ENCODE results near the gene CELA2A. TPM values are rescaled to one million over a fixed set of nuclear protein-coding genes. Genes with fewer than 3 reads are reported as not detected.
A peak's percentile ranks its signal among the peaks of the same experiment; 100 is the strongest.
"Not testable (repeated sequence)": the region's sequence is repeated elsewhere in the genome, so short reads cannot be mapped to it uniquely, and the experiment has no call there.

The CELA2A gene
- total RNA-seq, 1 donor = not detected

- DNase-seq (ENCODE audit: low read depth) = no peak
- no peak overlapping the region for H3K4me3 ChIP-seq (ENCODE audit: low read depth, low read length)
- no peak for TF ChIP-seq CTCF (IDR thresholded peaks at IDR 0.05; ENCODE audit: insufficient read depth, low read depth, low read length)
These were observed 16.1 kb downstream of the CELA2A start for GRCh38 chr1:15472587-15472986.

- DNase-seq (ENCODE audit: low read depth) = peak; percentile 49
- no peak for TF ChIP-seq CTCF (IDR thresholded peaks at IDR 0.05; ENCODE audit: insufficient read depth, low read depth, low read length)
- H3K4me3 ChIP-seq (ENCODE audit: low read depth, low read length) = no peak within 1 kb of the TSS
These were observed 19.3 kb downstream of the CELA2A start, which contains the start of gene CELA2B for GRCh38 chr1:15475752-15476314. CELA2B (plus strand) TSS chr1:15476104; CDS start chr1:15476126, 22 bp downstream.

- TF ChIP-seq CTCF (IDR thresholded peaks at IDR 0.05; ENCODE audit: insufficient read depth, low read depth, low read length) = no peak
- no peak for DNase-seq (ENCODE audit: low read depth)
- H3K4me3 ChIP-seq (ENCODE audit: low read depth, low read length) = no peak overlapping the region
These were observed 20.4 kb downstream of the CELA2A start for GRCh38 chr1:15476927-15477326.

- no peak for DNase-seq (ENCODE audit: low read depth)
- H3K4me3 ChIP-seq (ENCODE audit: low read depth, low read length) = no peak overlapping the region
- TF ChIP-seq CTCF (IDR thresholded peaks at IDR 0.05; ENCODE audit: insufficient read depth, low read depth, low read length) = no peak
These were observed 21.2 kb downstream of the CELA2A start for GRCh38 chr1:15477646-15478212.

- H3K4me3 ChIP-seq (ENCODE audit: low read depth, low read length) = no peak overlapping the region
- DNase-seq (ENCODE audit: low read depth) = no peak
- TF ChIP-seq CTCF (IDR thresholded peaks at IDR 0.05; ENCODE audit: insufficient read depth, low read depth, low read length) = no peak
These were observed 23.3 kb downstream of the CELA2A start for GRCh38 chr1:15479654-15480347.

- H3K4me3 ChIP-seq (ENCODE audit: low read depth, low read length); DNase-seq (ENCODE audit: low read depth): not testable (repeated sequence)
These were observed 25.9 kb downstream of the CELA2A start for GRCh38 chr1:15482455-15482854.

GRCh38 chr1:15482983-15483543 is 26.5 kb downstream of the CELA2A start:
- not testable (repeated sequence) for H3K4me3 ChIP-seq (ENCODE audit: low read depth, low read length); DNase-seq (ENCODE audit: low read depth)

Data from fibroblast of villous mesenchyme (primary cell).